GM11168 (cell line): ENCODE results near the gene AIFM3.
"Not testable (repeated sequence)": the region's sequence is repeated elsewhere in the genome, so short reads cannot be mapped to it uniquely, and the experiment has no call there.

ENCODE experiments used
- in situ Hi-C: fragments of 300-500 bp; cut with MboI; formaldehyde crosslinking; loops from one replicate; pipeline ENCODE4 v1.12.0; 2022; ENCODE audit warnings: low sequenced_read_pairs; ENCODE audit not compliant: unreplicated experiment

AIFM3 gene

GRCh38 chr22:20940904-20941385 is 26.1 kb upstream of the AIFM3 start:
- in situ Hi-C loops: no loop called here

- in situ Hi-C loops: not testable (repeated sequence)
These were observed 24.7 kb upstream of the AIFM3 start for GRCh38 chr22:20942203-20942902.

GRCh38 chr22:20943104-20943933 is 23.7 kb upstream of the AIFM3 start:
- in situ Hi-C loops: no loop called here

DNA sequence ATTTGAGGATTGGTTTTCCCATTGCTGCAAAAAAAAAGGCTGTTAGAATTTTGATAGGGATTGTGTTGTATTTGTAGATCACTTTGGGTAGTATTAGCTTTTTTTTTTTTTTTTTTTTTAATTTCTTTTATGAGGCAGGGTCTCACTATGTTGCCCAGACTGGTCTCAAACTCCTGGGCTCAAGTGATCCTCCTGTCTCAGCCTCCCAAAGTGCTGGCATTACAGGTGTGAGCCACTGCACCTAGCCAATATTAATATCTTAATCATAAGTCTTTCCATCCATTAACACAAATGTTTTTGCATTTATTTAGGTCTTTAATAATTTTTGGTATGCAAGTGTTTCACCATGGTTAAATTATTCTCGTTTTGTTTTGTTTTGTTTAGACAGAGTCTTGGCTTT is 23.0 kb upstream of the AIFM3 start:
- in situ Hi-C loops: no loop called here

DNA sequence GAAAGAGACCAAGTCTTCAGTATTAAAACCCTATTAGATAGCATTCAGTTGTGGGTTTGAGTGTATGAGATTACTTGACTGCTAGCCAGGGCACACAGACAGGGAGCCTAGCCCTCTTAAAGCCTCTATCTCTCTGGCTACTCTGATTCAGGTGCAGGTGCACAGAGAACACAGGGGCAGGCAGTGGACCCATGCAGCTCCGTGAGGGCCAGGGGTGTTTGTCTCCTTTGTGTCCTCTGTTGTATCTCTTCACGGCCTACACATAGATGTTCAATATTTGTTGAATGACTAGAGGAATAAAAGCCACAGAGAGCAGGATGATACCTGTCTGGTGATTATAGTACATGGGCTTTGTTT is 21.5 kb upstream of the AIFM3 start:
- in situ Hi-C loops: no loop called here

GRCh38 chr22:20946080-20946986 is 20.7 kb upstream of the AIFM3 start:
- in situ Hi-C loops: no loop called here

DNA sequence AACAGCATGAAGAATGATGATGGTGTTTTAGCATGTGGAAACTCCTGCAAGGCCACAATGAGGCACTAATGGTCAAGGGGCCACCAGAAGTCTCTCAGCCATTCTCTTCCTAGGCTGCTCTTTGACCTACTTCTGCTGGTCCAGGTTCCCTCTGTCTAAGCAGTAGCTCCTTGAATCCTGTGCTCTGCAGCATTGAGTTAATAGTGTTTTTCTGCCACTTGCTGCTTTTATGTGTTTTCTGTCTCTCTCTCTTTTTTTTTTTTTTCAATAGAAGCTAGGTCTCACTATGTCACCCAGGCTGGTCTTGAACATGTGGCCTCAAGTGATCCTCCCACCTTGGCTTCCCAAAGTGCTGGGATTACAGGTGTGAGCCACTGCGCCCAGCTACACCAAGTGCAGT is 20.1 kb upstream of the AIFM3 start:
- in situ Hi-C loops: no loop called here

- in situ Hi-C loops: no loop called here
These were observed 18.6 kb upstream of the AIFM3 start for GRCh38 chr22:20948450-20948849.

GRCh38 chr22:20948989-20949388 is 18.1 kb upstream of the AIFM3 start:
- in situ Hi-C loops: no loop called here

GRCh38 chr22:20949698-20950183 is 17.3 kb upstream of the AIFM3 start:
- in situ Hi-C loops: no loop called here

DNA sequence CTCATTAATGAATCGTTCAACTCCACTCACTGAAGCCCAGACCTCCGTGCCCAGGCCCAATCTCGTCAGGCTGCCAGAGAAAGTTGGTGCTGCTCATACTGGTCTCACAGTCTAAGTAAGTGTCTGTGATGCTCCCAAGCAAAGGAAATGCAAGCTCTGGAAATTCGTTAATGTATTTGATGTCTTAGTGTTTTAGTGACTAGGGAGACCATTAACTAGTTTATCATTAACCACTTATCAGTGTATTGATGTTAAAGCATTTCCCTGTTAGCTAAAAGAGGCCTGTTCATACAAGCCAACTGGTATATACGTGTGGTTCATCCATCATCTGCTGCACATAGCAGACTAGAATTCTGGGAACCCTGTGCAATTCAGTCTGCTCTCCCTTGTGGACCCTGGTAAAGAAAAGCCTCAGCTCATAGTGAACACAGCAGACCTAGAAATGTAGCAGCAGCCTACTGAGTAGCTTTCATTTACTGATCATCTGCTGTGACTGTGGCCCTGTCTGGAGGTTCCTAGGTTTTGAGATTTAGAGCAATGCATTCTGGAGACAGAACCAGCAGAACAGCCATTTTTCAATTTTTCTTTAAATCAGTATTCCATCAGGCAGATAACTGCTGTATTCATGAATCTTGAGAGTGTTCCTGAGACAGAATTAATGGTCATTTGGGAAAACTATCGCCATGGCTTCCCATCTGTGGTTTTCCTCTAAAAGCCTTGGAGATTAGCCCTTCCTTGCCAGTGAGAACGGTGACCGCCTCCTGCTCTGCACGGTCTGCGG is 15.7 kb upstream of the AIFM3 start:
- in situ Hi-C loops: no loop called here

DNA sequence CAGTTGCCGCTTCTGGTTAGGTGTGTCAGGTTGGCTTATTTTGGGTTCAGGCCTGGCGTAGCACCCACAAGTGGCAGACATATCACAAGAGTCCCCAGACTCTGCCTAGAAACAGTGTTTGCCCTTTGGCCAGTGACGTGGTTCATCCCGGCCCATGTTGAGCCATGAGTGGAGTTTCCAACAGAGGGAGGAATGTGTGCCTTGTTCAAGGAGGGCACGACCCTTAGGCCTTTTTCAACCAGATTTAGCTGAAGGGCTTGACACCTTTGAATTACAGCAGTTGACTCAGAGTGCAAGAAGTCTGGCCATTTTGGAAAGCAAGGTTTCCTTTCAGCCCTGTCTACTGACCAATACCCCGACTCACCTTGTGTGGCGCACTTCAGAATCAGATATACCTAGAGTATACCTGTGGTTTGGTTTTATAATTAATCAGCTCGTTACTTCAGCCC is 15.1 kb upstream of the AIFM3 start:
- in situ Hi-C loops: no loop called here

GRCh38 chr22:20952544-20953341 is 14.3 kb upstream of the AIFM3 start:
- in situ Hi-C loops: no loop called here

- in situ Hi-C loops: no loop called here
These were observed 13.8 kb upstream of the AIFM3 start for GRCh38 chr22:20953342-20953608.

DNA sequence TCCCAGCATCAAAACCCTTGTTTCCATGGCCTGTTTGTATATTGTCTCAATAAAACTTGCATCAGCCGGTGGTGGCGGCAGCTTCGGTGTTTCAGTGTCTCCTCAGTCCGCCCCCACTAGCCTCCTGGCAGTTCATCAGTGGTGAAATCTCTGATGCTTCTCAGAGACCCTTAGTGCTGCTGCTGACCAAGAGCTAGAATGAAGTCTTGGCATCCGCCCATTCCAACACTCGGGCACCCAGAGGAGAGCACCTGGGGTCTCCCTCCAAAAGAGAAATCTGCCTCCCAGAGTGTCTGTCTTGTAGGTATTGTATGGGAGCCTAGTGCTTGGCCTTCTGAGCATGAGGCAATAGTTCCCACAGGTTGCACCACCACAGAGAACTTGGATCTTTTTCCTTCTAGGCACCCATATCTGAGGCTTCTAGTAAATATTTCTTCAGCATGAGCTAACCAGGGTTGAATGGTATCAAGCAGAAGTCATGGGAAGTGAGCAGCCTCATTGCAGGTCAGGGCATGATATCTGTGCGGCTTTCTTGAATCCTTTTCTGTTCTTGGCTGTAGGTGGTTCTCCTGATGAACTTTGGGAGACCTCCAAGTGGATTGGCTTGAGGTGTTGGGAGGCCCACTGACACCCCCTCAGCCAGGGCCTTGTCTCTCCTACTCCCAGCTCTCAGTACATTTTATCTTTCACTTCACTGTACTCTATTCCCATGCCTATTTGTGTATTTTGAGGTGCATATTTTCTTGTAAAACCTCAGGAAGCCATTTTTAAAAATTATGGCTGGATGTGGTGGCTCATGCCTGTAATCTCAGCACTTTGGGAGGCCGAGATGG is 13.2 kb upstream of the AIFM3 start:
- in situ Hi-C loops: no loop called here

DNA sequence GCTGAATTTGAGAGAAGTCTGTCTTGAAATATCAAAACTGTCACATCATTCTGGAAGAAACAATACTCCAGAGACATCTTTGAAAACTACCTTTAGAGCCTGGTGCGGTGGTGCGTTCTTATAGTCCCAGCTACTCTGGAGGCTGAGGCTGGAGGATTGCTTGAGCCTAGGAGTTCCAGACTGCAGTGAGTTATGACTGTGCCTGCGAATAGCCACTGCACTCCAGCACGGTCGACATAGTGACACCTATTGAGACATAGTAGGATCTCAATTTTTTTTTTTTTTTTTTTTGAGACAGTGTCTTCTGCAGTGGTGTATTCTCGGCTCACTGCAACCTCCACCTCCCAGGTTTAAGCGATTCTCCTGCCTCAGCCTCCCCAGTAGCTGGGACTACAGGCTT is 11.5 kb upstream of the AIFM3 start:
- in situ Hi-C loops: no loop called here

- in situ Hi-C loops: no loop called here
These were observed 10.6 kb upstream of the AIFM3 start for GRCh38 chr22:20956258-20957101.
